Liver (tissue), 9 donors: ENCODE results near the gene OR11G2. TPM values are rescaled to one million over a fixed set of nuclear protein-coding genes. Genes with fewer than 3 reads are reported as not detected.
"Not testable (repeated sequence)": the region's sequence is repeated elsewhere in the genome, so short reads cannot be mapped to it uniquely, and the experiment has no call there.

Experiments used
- DNase-seq: peaks from one replicate; pipeline ENCODE4 v3.0.0-alpha.2; 2017; ENCODE audit warnings: low spot score
- H3K27ac ChIP-seq, 2 donors: one replicate each; pipeline ENCODE4 v1.7.0; 2013; ENCODE audit warnings: inconsistent platforms in 2 of 2, low read length in 2 of 2, control low read depth in 1 of 2, low read depth in 1 of 2, mild to moderate bottlenecking in 1 of 2
- H3K27me3 ChIP-seq, 4 donors: one replicate each; pipeline versions ENCODE4 v1.6.1 to v1.7.0; 2013; ENCODE audit warnings: low read length in 3 of 4, inconsistent platforms in 1 of 4, mild to moderate bottlenecking in 1 of 4, moderate library complexity in 1 of 4; ENCODE audit not compliant: control insufficient read depth in 4 of 4, insufficient read depth in 4 of 4
- H3K36me3 ChIP-seq, 4 donors: one replicate each; pipeline versions ENCODE4 v1.6.1 to v1.7.0; 2013; ENCODE audit warnings: low read length in 3 of 4, mild to moderate bottlenecking in 3 of 4, low read depth in 1 of 4, moderate library complexity in 1 of 4; ENCODE audit not compliant: control insufficient read depth in 4 of 4, insufficient read depth in 3 of 4
- H3K4me1 ChIP-seq, 4 donors: one replicate each; pipeline versions ENCODE4 v1.6.1 to v1.7.0; 2013; ENCODE audit warnings: low read length in 3 of 4, mild to moderate bottlenecking in 3 of 4, moderate library complexity in 1 of 4; ENCODE audit not compliant: control insufficient read depth in 4 of 4, insufficient read depth in 4 of 4
- H3K4me3 ChIP-seq, 3 donors: one replicate each; pipeline versions ENCODE4 v1.6.1 to v1.7.0; 2013; ENCODE audit warnings: low read length in 3 of 3, control low read depth in 1 of 3, low read depth in 1 of 3, mild to moderate bottlenecking in 1 of 3
- H3K9ac ChIP-seq, 2 donors: one replicate each; pipeline ENCODE4 v1.7.0; 2013; ENCODE audit warnings: low read length in 2 of 2, mild to moderate bottlenecking in 2 of 2, moderate library complexity in 2 of 2, control low read depth in 1 of 2, low read depth in 1 of 2
- H3K9me3 ChIP-seq, 4 donors: one replicate each; pipeline versions ENCODE4 v1.6.1 to v1.7.0; 2013; ENCODE audit warnings: low read length in 3 of 4; ENCODE audit not compliant: control insufficient read depth in 4 of 4
- FOXA1 ChIP-seq: IDR thresholded peaks from 2 replicates; pipeline ENCODE4 v1.6.1; 2016; ENCODE audit warnings: antibody characterized with exemption
- FOXA2 ChIP-seq: IDR thresholded peaks from 2 replicates; pipeline ENCODE4 v1.6.1; 2016; ENCODE audit warnings: antibody characterized with exemption
- GABPA ChIP-seq, 2 donors: IDR thresholded peaks in 1 of 2; conservative IDR thresholded peaks in 1 of 2; 2 replicates each; pipeline ENCODE4 v1.6.1; 2016; ENCODE audit warnings: antibody characterized with exemption in 2 of 2, mild to moderate bottlenecking in 1 of 2, moderate library complexity in 1 of 2
- HNF4A ChIP-seq, 2 donors: conservative IDR thresholded peaks; 2 replicates each; pipeline ENCODE4 v1.6.1; 2016; ENCODE audit warnings: antibody characterized with exemption in 2 of 2, mild to moderate bottlenecking in 2 of 2
- MAX ChIP-seq: IDR thresholded peaks from 2 replicates; pipeline ENCODE4 v1.6.1; 2016; ENCODE audit warnings: antibody characterized with exemption
- NR2F2 ChIP-seq: IDR thresholded peaks from 2 replicates; pipeline ENCODE4 v1.6.1; 2016; ENCODE audit warnings: antibody characterized with exemption
- RAD21 ChIP-seq, 2 donors: IDR thresholded peaks; 2 replicates each; pipeline ENCODE4 v1.6.1; 2016; ENCODE audit warnings: antibody characterized with exemption in 2 of 2, mild to moderate bottlenecking in 2 of 2
- REST ChIP-seq: IDR thresholded peaks from 2 replicates; pipeline ENCODE4 v1.6.1; 2016; ENCODE audit warnings: antibody characterized with exemption, mild to moderate bottlenecking
- RXRA ChIP-seq, 2 donors: IDR thresholded peaks; 2 replicates each; pipeline ENCODE4 v1.6.1; 2017 to 2018; ENCODE audit warnings: antibody characterized with exemption in 2 of 2, mild to moderate bottlenecking in 1 of 2
- SP1 ChIP-seq: IDR thresholded peaks from 2 replicates; pipeline ENCODE4 v1.6.1; 2018; ENCODE audit warnings: antibody characterized with exemption, mild to moderate bottlenecking
- YY1 ChIP-seq: IDR thresholded peaks from 2 replicates; pipeline ENCODE4 v1.6.1; 2016; ENCODE audit warnings: antibody characterized with exemption, mild to moderate bottlenecking
- WGBS: extraction: QIAGEN DNeasy Blood & Tissue Kit; methylation state at CpG from one replicate; pipeline ENCODE4 v1.1.7; 2013; 5-methylcytosine and 5-hydroxymethylcytosine counted together
- polyA plus RNA-seq, 2 donors: library from polyadenylated mRNA; stranded (reverse) in 1 of 2; unstranded in 1 of 2; fragments of 200-250 nt in 1 of 2; fragments of >200 nt in 1 of 2; fragmentation: Nextera tagmentation in 1 of 2; extraction: Ambion mirVana in 1 of 2; gene quantifications; one replicate each; pipeline versions ENCODE4 v1.2.1 to v1.2.3, GENCODE V29; 2013 to 2015
- total RNA-seq, 2 donors: library from RNA; depleted of rRNA; stranded (reverse); fragments of >200 nt; gene quantifications; one replicate each; pipeline ENCODE4 v1.2.3, GENCODE V29; 2014
- TF ChIP-seq, protein P1 (sequence below): IDR thresholded peaks from 2 replicates; pipeline ENCODE4 v1.6.1; 2016; ENCODE audit warnings: antibody characterized with exemption
- TF ChIP-seq, protein P2 (sequence below): IDR thresholded peaks from 2 replicates; pipeline ENCODE4 v1.6.1; 2016; ENCODE audit warnings: antibody characterized with exemption
- TF ChIP-seq, protein P3 (sequence below): fragments of 150-350 bp; IDR thresholded peaks from 2 replicates; pipeline ENCODE4 v1.5.1; 2017; ENCODE audit warnings: improper control_type of control experiment, low read depth, low read length; ENCODE audit not compliant: missing input control
- donor health status: healthy.
- donor health status: healthy.
- donor health status: healthy.
- donor health status: healthy.
- donor health status: healthy.

Gene OR11G2
- total and polyA plus RNA-seq, 4 donors = not detected

DNA sequence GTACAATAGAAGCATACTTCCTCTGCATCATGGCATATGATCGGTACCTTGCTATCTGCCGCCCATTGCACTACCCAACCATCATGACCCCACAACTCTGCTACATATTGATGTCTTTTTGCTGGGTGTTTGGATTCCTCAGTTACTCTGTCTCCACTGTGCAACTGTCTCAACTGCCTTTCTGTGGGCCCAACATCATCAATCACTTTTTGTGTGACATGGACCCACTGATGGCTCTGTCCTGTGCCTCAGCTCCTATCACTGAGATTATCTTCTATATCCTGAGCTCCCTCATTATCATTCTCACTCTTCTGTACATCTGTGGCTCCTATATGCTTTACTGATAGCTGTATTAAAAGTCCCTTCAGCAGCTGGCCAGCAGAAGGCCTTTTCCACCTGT is 18.9 kb downstream of the OR11G2 start:
- TF ChIP-seq NR2F2 (no peak), RXRA (IDR thresholded peaks at IDR 0.05) (no peak), FOXA2 (no peak), GABPA (IDR thresholded peaks at IDR 0.05 in 1 of 2, conservative IDR thresholded peaks at IDR 0.05 in 1 of 2) (no peak), MAX (no peak), RAD21 (IDR thresholded peaks at IDR 0.05) (no peak), HNF4A (conservative IDR thresholded peaks at IDR 0.05) (no peak), SP1 (no peak), YY1 (no peak), REST (no peak), FOXA1 (no peak)
- TF ChIP-seq, protein P1, sequence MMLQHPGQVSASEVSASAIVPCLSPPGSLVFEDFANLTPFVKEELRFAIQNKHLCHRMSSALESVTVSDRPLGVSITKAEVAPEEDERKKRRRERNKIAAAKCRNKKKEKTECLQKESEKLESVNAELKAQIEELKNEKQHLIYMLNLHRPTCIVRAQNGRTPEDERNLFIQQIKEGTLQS = no peak
- TF ChIP-seq, protein P2, sequence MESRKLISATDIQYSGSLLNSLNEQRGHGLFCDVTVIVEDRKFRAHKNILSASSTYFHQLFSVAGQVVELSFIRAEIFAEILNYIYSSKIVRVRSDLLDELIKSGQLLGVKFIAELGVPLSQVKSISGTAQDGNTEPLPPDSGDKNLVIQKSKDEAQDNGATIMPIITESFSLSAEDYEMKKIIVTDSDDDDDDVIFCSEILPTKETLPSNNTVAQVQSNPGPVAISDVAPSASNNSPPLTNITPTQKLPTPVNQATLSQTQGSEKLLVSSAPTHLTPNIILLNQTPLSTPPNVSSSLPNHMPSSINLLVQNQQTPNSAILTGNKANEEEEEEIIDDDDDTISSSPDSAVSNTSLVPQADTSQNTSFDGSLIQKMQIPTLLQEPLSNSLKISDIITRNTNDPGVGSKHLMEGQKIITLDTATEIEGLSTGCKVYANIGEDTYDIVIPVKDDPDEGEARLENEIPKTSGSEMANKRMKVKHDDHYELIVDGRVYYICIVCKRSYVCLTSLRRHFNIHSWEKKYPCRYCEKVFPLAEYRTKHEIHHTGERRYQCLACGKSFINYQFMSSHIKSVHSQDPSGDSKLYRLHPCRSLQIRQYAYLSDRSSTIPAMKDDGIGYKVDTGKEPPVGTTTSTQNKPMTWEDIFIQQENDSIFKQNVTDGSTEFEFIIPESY = no peak
- TF ChIP-seq, protein P3, sequence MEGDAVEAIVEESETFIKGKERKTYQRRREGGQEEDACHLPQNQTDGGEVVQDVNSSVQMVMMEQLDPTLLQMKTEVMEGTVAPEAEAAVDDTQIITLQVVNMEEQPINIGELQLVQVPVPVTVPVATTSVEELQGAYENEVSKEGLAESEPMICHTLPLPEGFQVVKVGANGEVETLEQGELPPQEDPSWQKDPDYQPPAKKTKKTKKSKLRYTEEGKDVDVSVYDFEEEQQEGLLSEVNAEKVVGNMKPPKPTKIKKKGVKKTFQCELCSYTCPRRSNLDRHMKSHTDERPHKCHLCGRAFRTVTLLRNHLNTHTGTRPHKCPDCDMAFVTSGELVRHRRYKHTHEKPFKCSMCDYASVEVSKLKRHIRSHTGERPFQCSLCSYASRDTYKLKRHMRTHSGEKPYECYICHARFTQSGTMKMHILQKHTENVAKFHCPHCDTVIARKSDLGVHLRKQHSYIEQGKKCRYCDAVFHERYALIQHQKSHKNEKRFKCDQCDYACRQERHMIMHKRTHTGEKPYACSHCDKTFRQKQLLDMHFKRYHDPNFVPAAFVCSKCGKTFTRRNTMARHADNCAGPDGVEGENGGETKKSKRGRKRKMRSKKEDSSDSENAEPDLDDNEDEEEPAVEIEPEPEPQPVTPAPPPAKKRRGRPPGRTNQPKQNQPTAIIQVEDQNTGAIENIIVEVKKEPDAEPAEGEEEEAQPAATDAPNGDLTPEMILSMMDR = no peak
- H3K4me1 ChIP-seq = no peaks in the 10 kb centered on the region
- H3K36me3 ChIP-seq = no peaks in the 10 kb centered on the region
- no peak overlapping the region for H3K27ac ChIP-seq
- H3K9me3 ChIP-seq = no peaks in the 10 kb centered on the region
- WGBS = 88% methylated on average over 2 of the region's 2 CpGs
- no peak overlapping the region for H3K9ac ChIP-seq
- no peak overlapping the region for H3K4me3 ChIP-seq
- DNase-seq = no peak
- no peaks in the 10 kb centered on the region for H3K27me3 ChIP-seq

- H3K36me3 ChIP-seq, H3K27me3 ChIP-seq, H3K9ac ChIP-seq, H3K4me1 ChIP-seq, H3K4me3 ChIP-seq, DNase-seq, H3K27ac ChIP-seq, H3K9me3 ChIP-seq: not testable (repeated sequence)
- WGBS = 92% methylated on average over 28 of the region's 28 CpGs
Observed at GRCh38 chr14:20212406-20212805, 21.7 kb downstream of the OR11G2 start.
